ENCODE results near the gene KCTD14. TPM values are rescaled to one million over a fixed set of nuclear protein-coding genes. Genes with fewer than 3 reads are reported as not detected.

Gene KCTD14
- polyA plus RNA-seq (2011; rRNA removed) (3.2 and 3.6 TPM in 2 replicates), polyA plus RNA-seq (2017; fragmentation: RNase III; extraction: RNeasy Plus Mini Kit Qiagen cat#74134 plus additional on column Dnase treatment) (2.4 to 2.7 TPM (median 2.6 TPM) in 3 replicates), polyA minus RNA-seq (2011; rRNA and poly(A)+ RNA removed) (1.6 and 3.2 TPM in 2 replicates)
- 2.6 and 2.8 TPM in 2 replicates for polyA plus RNA-seq (2012; cell fraction: cytosol; rRNA removed)
- 0.92 and 1.0 TPM in 2 replicates for polyA plus RNA-seq (2012; cell fraction: nucleus; rRNA removed)

GRCh38 chr11:78022397-78023396 lies at the start of gene KCTD14:
TSS of gene KCTD14 (minus strand) at chr11:78023276. CDS start at chr11:78023249, 27 bp downstream.
- H3K27ac ChIP-seq: peak within 1 kb of the TSS; percentile 29 to 75; a peak in 4 of 6 replicates
- ATAC-seq (peak; percentile 67 to 82), DNase-seq (ENCODE audit: low read depth in 1 of 2, low spot score in 1 of 2) (no peak), FAIRE-seq (no peak)
- H3K4me2 ChIP-seq: peak within 1 kb of the TSS; percentile 47
- no peaks in the 10 kb centered on the region for H3K9me3 ChIP-seq
- H3K4me3 ChIP-seq: peak within 1 kb of the TSS; percentile 37
- ChIA-PET CTCF (interaction anchor here (3.4 kb wide), 1 partner anchor 24 kb away, joined by 21 read pairs; no protein-coding TSS in a partner anchor), POLR2A (no interaction called here)
- TF ChIP-seq MYC (IDR thresholded peaks at IDR 0.05; ENCODE audit: borderline replicate concordance, low read length): no peak
- TF ChIP-seq GATA3 (IDR thresholded peaks at IDR 0.05; ENCODE audit: borderline replicate concordance): no peak
- no peak for TF ChIP-seq HES2 (IDR thresholded peaks at IDR 0.05)
- no peak for TF ChIP-seq HOXA7 (CRISPR knock-in tag; IDR thresholded peaks at IDR 0.05)
- no peak for TF ChIP-seq MAFK (IDR thresholded peaks at IDR 0.05; ENCODE audit: partially characterized antibody)
- no peak for TF ChIP-seq TP53 (CRISPR knock-in tag; IDR thresholded peaks at IDR 0.05)
- TF ChIP-seq MAX (IDR thresholded peaks at IDR 0.05): 0 out of 2 replicates have a peak, but pooled peaks have one; percentile 28
- no peak for TF ChIP-seq POLR2AphosphoS2 (conservative IDR thresholded peaks at IDR 0.05; ENCODE audit: low read length)
- 56% methylated on average over 37 of the region's 37 CpGs for WGBS (ENCODE audit: missing lambda C conversion rate)
- H3K4me1 ChIP-seq: peaks cover 10% of the 10 kb centered on the region

- TF ChIP-seq HDAC2 (IDR thresholded peaks at IDR 0.05) (no peak), FOSL2 (IDR thresholded peaks at IDR 0.05) (no peak), FOSL2 (CRISPR knock-in tag; IDR thresholded peaks at IDR 0.05) (no peak), RCOR1 (IDR thresholded peaks at IDR 0.05; ENCODE audit: low read depth, low read length) (no peak), EHF (CRISPR knock-in tag; IDR thresholded peaks at IDR 0.05) (no peak), ZSCAN20 (CRISPR knock-in tag; IDR thresholded peaks at IDR 0.05) (no peak), NFE2L2 (conservative IDR thresholded peaks at IDR 0.05; ENCODE audit: low read length) (no peak), CBX2 (IDR thresholded peaks at IDR 0.05; ENCODE audit: borderline replicate concordance, low read depth) (no peak), KDM5A (IDR thresholded peaks at IDR 0.05) (no peak), MAZ (IDR thresholded peaks at IDR 0.05; ENCODE audit: borderline replicate concordance, low read depth, low read length) (no peak)
- no peak for FAIRE-seq
- H3K9me3 ChIP-seq: no peaks in the 10 kb centered on the region
- 91% methylated on average over 4 of the region's 4 CpGs for WGBS (ENCODE audit: missing lambda C conversion rate)
- ChIA-PET POLR2A (no interaction called here), CTCF (interaction anchor here (1.0 kb wide), 1 partner anchor 19 kb away, joined by 3 read pairs; no protein-coding TSS in a partner anchor)
- no peak for ATAC-seq
- no peak overlapping the region for H3K4me3 ChIP-seq
- no peaks in the 10 kb centered on the region for H3K4me1 ChIP-seq
- H3K4me2 ChIP-seq: no peak overlapping the region
- H3K27ac ChIP-seq: no peak overlapping the region
- no peak for DNase-seq (ENCODE audit: low read depth in 1 of 2, low spot score in 1 of 2)
These were observed 49.4 kb upstream of the KCTD14 start for GRCh38 chr11:78072455-78072854.

GRCh38 chr11:78071717-78072116 lies 48.6 kb upstream of the KCTD14 start:
- DNase-seq (ENCODE audit: low read depth in 1 of 2, low spot score in 1 of 2) (no peak), ATAC-seq (no peak), FAIRE-seq (no peak)
- Histone ChIP-seq H3K4me2 (no peak overlapping the region), H3K27ac (no peak overlapping the region), H3K9me3 (no peaks in the 10 kb centered on the region), H3K4me1 (no peaks in the 10 kb centered on the region), H3K4me3 (no peak overlapping the region)
- ChIA-PET CTCF (interaction anchor here (1.0 to 1.6 kb wide), 2 partner anchors 8 to 18 kb away, joined by 3 read pairs; partner anchors contain the start of gene NDUFC2), POLR2A (no interaction called here)
- 80% methylated on average over 3 of the region's 3 CpGs for WGBS (ENCODE audit: missing lambda C conversion rate)
- TF ChIP-seq NR3C1 (IDR thresholded peaks at IDR 0.05) (no peak), POLR2A (IDR thresholded peaks at IDR 0.05; ENCODE audit: low read length) (no peak), ZFP36 (IDR thresholded peaks at IDR 0.05; ENCODE audit: borderline replicate concordance, partially characterized antibody) (no peak), GATA3 (IDR thresholded peaks at IDR 0.05; ENCODE audit: borderline replicate concordance) (no peak), TP53 (CRISPR knock-in tag; IDR thresholded peaks at IDR 0.05) (no peak), ZNF302 (CRISPR knock-in tag; IDR thresholded peaks at IDR 0.05) (no peak), RAD21 (conservative IDR thresholded peaks at IDR 0.05 in 1 of 2, IDR thresholded peaks at IDR 0.05 in 1 of 2) (no peak), ELK1 (IDR thresholded peaks at IDR 0.05; ENCODE audit: low read depth, low read length) (no peak), PBX3 (IDR thresholded peaks at IDR 0.05) (no peak), JUNB (IDR thresholded peaks at IDR 0.05) (no peak)
